GM21367 (cell line): Measurements from ENCODE around the gene RAB8B.
A peak's percentile ranks its signal among the peaks of the same experiment; 100 is the strongest.

Source experiments
- ATAC-seq: cut with Tn5 transposase; IDR thresholded peaks from one replicate; pipeline ENCODE4 v1.9.1; 2021; ENCODE audit not compliant: unreplicated experiment

The RAB8B gene

DNA sequence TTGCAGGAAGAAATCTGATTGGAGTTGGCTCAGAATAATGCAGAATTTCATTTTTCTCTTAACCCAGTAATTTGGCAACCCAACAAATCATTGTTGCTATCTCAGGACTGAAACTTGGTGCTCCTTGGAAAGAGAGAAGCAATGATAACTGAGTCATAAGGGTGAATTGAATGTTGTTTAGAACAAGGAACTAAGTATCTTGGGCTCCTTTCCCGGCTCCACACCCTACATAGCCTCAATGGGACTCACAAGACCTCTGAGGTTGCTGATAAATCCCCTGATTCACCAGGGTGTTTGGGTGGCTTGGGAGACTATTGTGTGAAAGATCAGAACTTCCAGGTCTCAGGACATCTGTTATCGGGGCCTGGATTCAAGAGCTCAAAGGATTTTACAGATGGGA lies 7.8 kb upstream of the RAB8B start:
- ATAC-seq = no peak

DNA sequence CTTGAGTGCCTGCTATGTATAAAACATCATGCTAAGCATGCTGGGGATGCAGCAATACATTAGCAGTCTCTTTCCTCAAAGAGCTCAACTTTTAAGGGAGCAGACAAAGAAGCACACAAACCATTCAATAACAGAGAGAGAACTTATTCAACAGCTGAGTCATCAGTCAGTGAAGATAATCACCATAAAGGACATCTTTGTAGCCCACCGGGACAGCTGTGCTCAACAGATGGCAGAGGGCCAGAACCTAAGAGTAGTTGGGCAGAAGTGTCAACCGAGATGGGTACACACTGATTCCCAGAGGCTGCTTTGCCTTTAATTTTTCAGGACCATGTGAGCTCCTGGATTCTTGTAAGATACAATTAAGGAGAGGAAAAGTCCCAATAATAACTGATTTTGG lies 4.2 kb upstream of the RAB8B start:
- ATAC-seq = no peak

DNA sequence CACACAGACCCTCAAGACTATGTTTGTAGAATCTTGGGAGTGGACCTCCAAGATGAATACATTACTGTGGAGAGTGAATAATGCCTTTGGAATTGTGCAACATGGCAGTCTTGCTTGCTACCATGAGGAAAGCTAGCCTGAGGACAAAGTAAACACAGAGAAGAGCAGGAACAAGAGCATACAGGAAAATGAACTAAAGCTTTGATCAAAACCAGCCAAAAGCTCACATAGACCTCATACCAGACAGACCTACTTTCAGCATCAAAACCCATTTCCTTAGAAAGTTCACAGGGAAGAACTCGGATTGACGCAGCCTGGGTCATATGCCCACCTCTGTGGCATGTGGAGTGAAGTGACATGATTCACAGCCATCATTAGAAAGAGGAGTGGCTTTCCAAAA lies 3.3 kb upstream of the RAB8B start:
- no peak for ATAC-seq

DNA sequence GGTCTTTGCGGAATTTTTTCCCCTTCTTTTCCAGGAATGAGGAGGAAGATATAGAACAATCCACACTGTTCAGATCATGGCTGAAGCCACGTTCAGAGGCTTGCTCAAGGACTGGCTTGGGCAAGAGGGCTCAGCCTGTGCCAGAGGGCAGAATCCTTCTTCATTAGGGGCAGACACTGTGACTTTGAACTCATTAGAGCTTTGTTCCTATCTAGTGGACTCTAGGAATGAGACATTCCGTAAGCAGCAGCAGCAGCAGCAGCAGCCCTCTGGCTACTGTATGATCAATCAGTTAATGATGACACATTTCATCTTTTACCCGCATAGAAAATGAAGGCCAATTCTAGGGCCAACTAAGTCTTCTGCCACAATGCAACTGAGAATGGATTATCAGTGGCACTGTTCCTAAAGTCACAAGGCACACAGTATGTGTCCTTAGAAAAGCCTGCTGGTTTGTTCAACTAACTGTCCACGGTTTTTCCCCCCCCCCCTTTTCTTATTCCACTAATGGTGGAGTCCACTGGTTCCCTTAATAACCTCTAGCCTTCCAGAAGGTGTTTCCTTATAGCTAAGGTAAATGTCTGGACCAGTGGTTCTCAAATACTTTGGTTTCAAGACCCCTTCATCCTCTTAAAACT lies 1.7 kb upstream of the RAB8B start:
- ATAC-seq = no peak

DNA sequence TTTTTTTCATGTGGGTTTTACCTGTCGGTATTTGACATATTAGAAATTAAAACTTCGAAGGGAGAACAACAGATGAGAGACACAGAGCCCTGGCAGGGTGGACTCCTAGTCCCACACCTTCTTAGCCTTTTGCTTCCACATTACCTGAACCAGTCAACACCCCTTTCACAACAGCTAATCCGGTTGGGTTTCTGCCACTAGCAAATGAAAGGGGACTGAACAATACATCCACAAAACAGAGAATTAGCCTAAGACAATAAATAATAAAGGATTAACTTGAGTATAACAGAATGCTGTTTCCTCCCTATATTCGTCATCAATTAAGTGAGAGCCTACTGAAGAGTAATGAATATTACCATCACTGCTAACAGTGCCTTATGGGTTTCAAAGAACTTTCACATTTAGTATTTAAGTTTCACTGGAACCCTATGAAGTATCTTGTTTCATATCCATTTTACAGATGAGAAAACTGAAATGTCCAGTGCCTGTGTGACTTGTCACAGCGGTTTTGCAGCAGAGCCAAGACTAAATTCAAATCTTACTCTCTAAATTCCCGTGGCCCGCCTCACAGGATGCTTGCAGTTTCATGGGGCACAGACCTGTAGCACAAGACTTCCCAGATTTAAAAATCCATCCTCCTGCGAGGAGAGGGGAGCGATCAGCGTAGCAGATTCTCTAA lies 1.0 kb upstream of the RAB8B start:
- ATAC-seq = no peak

DNA sequence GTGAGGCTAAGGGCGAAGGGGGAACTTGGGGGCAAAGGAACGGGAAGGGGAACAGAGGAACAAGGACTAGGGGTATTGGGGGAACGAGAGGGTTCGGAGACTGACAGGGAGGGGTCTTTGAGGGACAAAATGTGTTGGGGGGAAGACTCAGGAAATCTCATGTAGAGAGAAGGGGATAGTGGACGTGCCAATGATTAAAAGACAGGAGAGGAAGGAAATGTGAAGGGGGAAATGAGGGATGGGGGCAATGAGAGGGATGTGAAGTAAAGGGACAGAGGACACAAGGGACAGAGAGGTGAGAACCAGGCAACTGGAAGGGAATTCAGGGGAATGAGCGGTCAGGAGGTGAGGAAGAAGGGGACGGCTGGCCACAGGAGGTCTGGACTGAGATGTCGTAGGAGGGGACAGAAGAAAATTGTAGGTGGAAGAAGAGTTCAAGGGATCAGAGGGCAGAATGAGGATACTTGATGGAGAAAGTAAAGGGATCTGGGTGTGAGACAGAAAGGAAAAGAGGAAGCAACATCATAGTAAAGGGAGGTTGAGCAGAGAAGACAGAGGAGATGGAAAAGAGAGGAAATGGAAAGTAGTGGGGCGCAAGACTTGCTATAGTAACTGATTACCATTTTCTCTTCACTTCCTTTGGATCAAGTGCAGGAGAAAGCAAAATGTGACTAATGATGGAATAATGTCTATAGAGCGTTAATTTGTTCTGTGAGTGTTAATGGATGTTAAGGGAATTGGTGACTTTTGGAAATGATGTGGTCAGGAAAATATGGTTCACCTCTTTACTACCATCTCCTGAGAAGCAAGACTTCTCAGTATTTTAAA lies 749 bp downstream of the RAB8B start:
- no peak for ATAC-seq

DNA sequence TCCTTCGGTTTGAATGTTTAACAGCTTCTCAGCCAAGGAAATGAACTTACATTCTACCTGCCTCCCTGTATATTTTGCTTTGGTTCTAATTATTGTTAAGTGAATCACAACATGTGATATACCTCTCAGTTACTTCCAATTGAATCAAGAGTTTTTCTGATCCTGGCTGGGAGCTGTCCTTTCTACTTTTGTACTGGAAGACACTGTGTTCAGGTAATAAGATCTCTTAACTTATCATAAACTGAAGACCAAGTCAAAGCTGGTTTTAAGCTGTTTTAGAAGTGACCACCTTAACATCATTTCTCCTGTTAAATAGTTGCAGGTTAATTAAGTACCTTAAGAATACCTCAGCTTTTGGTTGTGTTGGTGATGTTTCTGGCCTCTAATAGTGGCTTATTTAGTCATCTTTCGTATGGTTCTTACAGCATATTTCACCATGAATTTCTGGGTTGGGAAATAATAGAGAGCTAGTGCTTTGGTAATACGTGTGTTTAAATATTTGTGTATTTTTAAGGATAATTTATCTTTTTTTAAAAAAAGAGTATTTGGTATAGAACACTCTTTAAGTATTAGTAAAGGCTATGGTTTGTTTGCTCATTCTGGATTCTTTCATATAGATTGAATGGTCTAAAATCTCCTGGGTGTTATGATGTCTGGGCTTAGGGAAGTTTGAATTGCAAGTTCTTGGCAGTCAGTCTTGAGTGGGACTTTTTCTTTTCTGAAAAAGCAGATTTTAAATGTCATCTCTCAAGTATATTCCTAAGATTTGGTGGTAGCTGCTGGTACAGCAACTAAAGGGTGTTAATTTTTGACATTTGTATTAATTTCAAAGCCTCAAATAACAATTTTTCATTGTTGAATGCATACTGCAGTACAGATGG lies 1.6 kb downstream of the RAB8B start:
- ATAC-seq = no peak

DNA sequence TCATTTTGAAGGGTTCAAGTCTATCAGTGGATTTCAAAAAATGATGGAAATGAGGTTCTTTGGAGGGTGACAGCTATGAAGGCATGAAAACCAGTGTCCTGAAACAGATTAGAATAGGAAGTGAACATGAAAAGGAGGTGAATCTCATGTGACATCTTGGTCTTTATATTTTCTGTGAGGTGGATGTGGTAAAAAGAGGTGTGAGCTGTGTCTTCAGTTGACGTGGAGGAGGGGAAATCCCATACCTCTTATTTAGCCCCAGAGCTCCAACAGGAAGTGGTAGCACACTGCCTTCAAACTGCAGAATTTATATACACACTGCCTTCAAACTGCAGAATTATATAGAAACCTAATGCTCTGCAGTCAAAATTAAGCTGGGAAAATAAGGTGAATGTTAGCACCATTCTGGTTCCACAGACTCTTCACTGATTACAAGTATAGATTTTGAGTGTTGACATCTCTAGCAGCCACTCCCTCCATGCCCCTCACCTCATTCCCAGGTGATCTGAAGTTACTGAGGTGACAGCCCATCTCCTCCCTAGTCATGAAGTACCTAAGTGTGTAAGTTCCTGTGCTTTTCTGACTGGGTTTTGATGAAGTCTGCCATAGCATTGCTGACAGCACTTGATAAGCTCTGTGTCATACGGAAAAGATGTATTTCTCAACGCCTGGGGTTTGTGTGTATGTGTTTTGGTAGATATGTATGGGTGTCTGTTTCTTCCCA lies 2.7 kb downstream of the RAB8B start:
- ATAC-seq = peak; percentile 33

DNA sequence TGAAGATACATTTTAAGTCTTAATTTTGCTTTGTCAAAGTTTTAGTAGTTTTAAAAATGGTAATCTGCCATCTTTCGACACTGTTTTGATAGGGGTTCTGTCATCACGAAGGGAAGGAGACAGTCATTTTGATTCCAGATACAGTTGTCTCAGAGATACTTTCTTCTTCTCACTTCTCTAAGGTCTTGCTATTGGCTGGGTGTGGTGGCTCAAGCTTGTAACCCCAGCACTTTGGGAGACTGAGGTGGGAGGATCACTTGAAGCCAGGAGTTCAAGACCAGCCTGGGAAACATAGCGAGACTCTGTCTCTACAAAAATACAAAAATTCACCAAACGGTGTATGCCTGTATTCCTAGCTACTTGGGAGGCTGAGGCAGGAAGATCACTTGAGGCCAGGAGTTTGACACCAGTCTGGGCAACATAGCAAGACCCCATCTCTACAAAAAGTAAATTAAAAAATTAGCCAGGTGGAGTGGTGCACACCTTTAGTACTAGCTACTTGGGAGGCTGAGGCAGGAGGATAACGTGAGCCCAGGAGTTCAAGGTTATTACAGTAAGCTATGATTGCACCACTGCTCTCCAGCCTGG lies 3.3 kb downstream of the RAB8B start:
- ATAC-seq = no peak

DNA sequence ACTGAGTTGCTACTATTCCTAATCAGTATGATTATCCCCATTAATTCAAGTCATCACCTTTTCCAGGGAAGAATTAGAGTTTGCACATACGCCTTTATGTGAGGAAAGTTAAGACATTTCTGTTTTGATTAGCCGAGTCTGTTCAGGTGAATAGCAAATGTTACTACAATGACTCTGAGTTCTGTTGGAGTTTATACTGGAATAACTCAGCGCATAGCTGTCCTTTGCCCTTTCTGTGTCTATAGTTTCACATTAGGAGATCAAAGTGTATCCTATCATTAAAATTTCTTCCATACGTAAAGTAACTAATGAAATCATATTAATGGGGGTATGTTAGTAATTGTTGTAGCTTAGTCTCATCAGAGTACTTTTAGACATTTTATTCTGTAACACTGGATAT lies 4.9 kb downstream of the RAB8B start:
- ATAC-seq = no peak

DNA sequence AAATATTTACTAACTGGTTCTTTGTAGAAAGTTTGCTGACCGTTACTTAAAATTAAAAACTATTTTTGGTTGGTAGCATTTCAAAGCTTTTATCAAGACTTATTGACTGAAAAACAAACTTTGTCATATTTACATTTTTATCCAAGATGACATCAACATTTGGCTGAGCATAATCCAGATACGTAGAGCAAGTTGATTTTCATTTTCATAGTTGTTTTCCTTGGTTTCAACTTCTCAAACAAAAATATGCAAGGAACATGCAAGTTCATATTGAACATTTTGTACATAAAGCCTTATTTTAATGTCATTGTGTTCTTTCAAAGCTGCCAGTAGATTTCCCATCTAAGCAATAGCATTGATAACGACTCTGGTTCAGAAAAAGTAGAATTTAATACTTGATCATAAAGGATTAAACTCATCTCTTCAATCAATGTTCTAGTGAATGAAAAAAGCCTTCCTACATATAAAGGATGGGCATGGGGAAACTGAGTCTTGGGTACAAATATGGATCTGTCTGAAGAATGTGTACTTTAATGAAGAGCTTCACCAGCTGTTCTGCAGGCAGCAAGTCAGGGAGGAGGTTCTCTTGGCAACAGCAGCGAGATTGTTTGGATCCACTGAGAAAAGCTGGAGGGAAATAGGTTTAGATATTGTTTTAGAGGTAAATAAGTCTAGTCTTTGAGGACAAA lies 5.6 kb downstream of the RAB8B start:
- no peak for ATAC-seq

DNA sequence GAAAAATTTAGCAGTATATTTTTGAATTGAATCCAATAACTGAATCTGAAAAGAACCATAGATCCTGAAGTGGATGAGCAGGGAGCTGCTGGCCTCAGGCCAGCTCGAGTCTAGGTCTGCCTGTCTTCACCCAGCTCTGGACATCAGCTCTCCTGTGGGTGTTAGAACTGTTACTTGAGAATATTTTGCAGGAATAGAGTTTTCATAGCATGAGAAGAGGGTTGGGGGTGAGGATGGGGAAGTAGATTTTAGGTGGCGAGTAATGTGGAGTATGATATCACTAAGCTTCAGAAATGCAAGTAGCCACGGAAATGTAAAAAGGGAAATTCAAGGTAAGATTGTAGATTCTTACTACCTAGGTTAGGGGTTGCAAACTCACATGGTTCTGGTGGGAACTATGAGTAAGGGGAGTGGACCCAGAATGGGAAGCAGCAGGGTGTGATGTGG lies 6.2 kb downstream of the RAB8B start:
- no peak for ATAC-seq

DNA sequence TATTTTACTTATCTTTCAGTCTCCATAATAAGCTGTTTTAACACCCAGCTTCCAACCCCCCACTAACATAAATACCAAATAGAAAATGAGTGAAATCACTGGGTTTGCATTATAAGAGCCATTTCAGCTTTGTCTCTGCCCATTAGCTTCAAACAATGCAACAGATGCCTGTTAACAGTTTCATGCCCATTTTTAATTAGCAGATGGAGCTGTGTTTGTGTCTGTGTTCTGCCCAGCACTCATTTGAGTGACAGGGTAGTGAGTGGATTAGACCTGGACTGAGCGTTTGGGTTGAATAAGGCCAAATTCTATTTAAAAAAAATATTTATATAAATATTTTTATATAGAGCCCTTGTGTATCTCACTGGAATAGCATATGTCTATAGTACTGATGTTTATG lies 7.4 kb downstream of the RAB8B start:
- ATAC-seq = no peak

DNA sequence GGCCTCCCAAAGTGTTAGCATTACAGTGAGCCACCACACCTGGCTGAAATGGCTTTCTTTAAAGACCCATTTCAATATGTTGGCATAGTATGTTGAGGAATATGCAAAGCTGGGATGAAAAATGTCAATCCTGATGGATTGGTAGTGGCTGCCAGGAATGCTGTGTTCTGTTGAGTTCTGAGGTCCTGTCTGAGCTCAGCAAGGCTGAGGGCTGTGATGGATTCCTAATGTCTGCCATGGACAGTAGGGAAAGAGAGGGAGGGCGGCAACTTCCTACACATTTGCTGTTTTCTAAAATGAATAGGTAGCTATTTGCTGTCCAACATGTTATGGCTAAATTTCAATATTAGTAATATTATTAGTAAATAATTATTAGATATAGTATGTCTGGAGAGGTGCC lies 8.2 kb downstream of the RAB8B start:
- ATAC-seq = no peak

DNA sequence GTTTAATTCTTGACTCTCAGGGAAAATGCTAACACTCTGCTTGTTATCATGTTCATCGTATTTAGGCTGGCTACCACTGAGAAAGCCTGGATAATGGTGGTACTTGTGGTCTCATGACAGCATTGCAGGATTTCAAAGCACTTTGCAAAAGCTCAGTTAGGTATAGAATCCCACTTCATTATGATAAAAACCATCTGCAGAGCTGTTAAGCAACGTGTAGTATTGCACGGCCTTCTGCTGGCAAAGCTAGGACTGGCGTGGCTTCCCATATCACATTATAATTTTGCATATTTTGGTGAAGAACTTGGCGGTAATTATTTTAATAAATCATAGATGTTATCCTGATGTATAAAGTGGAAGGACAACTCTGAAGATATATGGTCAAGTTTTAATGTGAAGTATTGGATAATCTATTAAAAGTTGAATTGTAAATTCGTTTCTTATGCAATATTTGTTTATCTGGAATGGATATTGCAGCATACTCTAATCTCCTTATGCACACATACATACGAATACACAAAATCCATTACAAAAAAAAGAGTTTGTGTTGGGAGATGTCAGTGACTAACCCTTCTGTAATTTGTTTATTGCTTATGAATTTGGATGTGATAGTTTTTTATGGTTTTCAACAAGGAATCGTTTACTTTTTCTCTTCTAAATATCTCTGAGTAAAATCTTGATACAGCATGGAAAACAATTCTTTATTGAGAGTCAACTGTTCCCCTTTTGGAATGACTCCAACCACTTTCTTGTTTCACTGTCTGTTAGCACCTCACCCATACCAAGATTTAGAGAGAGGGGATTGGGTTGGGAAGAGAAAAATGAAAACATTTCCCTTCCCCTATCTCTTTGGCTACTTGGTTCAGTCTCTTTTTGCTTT lies 9.2 kb downstream of the RAB8B start:
- ATAC-seq = no peak

DNA sequence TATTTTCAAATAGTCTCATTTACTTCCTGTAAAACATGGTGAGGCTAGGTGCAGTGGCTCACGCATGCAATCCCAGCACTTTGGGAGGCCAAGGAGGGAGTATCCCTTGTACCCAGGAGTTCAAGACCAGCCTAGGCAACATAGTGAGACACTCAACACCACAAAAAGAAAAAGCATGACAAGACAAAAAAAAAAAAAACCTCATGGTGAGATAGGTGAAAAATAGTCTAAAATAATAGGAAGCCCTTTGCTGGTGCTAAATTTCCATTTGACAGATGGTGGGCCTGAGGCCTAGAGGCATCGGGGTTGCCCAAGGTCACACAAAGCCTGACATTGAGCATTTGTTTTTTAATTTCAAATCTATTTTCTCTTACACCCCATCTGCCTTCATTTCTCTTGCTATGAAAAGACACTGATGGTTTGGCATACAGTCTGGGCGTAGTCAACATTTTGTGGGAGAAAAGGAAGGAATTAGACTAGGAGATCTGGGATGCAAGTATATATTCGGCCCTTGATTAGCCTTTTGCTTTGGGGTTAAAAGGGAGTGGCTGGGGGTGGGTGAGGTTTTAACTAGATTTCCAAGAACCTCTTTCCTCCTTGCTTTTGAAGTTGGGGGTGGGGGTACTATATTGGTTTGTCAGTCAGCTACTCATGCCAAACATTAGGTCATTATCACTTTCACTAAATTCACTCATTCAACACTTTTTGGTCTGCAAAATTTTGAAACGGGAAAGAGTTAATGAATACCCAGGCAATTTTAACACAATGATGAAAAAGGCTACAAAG lies 11.3 kb downstream of the RAB8B start:
- ATAC-seq = no peak

DNA sequence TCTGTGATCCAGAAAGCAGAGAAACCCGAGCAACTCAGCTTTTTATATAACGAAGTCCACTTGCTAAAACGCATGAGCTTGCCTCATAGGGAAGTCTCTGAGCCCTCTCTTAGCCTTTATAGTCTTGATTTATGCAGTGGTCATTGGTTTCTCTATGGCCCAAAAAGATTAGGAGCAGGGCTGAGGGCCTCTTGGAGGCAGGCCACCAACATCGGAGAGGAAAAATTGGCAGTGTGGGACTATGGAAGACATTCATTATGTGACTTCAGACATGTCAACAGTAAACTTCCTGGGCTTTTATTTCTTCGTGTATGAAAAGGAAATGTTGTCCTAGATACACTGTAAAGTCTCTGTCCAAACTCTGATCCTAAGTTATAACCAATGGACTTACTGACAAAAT lies 13.5 kb downstream of the RAB8B start:
- no peak for ATAC-seq
